HEK293 (cell line): ENCODE data around the gene PRELID2.

ENCODE experiments used
- CTCF ChIP-seq: fragments of 450-650 bp; formaldehyde crosslinking; IDR thresholded peaks from 2 replicates; pipeline ENCODE4 v1.5.1; 2016; ENCODE audit warnings: missing biosample characterization, missing genetic modification characterization
- YY1 ChIP-seq: fragments of 450-650 bp; formaldehyde crosslinking; IDR thresholded peaks from 2 replicates; pipeline ENCODE4 v1.5.1; 2018; ENCODE audit warnings: missing biosample characterization, missing genetic modification characterization
- ZNF239 ChIP-seq: fragments of 450-650 bp; formaldehyde crosslinking; IDR thresholded peaks from 2 replicates; pipeline ENCODE4 v1.5.1; 2016; ENCODE audit warnings: missing biosample characterization, missing genetic modification characterization
- ZNF670 ChIP-seq: fragments of 450-650 bp; formaldehyde crosslinking; IDR thresholded peaks from 2 replicates; pipeline ENCODE4 v1.5.1; 2016; ENCODE audit warnings: missing biosample characterization, missing genetic modification characterization, low read depth
- ZNF677 ChIP-seq: fragments of 450-650 bp; IDR thresholded peaks from 2 replicates; pipeline ENCODE4 v1.5.0; 2018; ENCODE audit warnings: missing biosample characterization, mild to moderate bottlenecking, missing genetic modification characterization, moderate library complexity

- no peak for TF ChIP-seq CTCF (tag by site-specific recombination)
- TF ChIP-seq ZNF677 = no peak
- TF ChIP-seq YY1 (tag by site-specific recombination) = no peak
- TF ChIP-seq ZNF239 = no peak
- no peak for TF ChIP-seq ZNF670
Measured at GRCh38 chr5:145800181-145800580, 35.0 kb downstream of the PRELID2 start.
